ENCODE results near the gene RPE.
A peak's percentile ranks its signal among the peaks of the same experiment; 100 is the strongest.

RPE gene

DNA sequence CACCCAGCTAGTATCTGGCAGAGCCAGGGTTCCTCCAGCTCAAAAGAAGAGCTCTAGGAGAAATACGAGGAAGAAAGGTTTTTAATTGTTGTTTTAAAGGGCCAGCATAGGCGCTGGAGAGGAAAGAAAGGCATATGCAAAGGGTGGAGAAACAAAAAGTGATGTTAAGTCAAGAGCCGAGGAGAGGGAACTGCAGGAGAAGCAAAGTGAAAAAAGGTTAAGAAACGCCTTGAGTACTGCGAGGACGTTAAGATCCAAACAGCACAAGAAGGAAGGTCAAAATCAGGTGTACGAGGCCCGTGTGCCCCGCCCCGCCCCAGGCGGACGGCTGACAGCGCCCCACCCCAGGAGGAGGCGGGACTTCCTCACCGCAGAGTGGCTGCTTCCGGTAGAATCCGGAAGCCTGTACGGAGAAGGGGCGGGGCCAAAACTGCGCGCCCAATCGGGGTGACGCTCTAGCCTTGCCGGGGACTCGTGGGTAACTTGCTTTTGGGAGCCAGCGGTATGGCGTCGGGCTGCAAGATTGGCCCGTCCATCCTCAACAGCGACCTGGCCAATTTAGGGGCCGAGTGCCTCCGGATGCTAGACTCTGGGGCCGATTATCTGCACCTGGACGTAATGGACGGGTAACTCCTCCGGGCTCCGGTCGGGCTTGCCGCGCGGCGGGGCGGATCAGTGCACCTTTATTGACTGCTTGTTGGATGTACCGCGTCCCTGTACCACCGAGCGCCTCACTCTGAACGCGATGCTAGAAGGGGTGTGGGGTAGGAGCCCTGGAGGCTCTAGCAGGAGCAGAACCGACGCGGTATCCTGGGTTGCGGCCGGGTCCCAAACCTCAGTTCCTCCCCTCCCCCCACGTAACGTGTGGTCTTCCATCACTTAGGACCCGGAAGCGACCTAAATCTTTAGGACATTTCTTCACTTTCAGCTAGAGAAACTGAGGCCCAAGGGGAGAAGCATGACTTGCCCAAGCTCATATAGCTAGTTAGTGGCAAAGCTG, at the start of gene RPE:
TSS of gene RPE (plus strand) at position 481 of the 1,000 bp plus-strand sequence. CDS start at position 505, 24 bp downstream.
- DNase-seq: peak; percentile 92

DNA sequence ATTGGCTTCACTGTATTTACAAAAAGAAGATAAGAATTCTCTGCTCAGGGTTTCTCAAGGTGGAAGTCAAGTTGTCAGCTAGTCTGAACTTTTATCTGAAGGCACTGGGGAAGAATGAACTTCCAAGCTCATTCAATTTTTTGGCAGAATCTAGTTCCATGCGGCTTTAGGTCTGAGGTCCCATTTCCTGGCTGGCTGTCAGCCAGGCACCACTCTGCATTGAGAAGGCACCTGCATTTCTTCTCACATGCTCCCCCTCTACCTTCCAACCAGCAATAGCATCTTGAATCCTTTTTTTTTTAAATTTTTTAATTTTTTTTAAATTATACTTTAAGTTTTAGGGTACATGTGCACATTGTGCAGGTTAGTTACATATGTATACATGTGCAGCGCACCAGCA, 46.2 kb upstream of the RPE start:
- no peak for DNase-seq

DNA sequence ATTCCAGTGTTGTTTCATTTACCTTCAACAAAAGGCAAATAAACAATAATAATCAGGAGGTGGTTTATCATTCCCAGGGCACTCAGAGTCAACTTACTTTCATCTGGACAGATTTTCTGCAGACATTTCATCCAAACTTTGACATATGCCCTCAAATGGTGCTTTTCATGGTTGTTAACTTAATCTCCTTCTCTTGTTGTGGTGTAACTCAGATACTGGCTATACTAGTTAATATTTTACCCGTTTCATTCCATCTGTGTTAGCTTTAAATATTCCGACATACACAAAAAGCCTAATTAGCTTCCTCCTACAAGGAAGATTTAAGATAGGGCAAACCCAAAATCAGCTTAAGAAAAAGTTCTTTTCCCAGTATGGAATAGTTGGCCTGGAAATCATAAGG, 44.4 kb upstream of the RPE start:
- DNase-seq: no peak

DNA sequence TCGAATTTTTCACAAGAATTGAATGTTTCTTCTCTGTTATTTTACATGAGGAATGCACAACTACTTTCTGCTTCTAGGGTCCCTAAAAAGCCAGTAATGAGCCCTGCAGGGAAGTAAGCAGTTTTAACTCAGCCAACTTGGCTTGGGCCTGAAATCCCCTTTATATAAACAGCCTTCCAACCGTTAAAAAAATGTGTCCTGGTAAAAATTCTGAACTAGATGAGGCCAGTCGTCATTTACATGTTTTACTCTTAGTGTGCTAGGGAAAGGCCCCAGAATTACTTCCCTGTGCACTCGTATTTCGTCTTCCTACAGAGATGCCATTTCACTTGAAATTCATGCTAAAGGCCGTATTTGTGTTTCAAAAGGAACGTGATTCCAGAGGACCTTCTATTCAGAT, 42.4 kb upstream of the RPE start:
- no peak for DNase-seq

DNA sequence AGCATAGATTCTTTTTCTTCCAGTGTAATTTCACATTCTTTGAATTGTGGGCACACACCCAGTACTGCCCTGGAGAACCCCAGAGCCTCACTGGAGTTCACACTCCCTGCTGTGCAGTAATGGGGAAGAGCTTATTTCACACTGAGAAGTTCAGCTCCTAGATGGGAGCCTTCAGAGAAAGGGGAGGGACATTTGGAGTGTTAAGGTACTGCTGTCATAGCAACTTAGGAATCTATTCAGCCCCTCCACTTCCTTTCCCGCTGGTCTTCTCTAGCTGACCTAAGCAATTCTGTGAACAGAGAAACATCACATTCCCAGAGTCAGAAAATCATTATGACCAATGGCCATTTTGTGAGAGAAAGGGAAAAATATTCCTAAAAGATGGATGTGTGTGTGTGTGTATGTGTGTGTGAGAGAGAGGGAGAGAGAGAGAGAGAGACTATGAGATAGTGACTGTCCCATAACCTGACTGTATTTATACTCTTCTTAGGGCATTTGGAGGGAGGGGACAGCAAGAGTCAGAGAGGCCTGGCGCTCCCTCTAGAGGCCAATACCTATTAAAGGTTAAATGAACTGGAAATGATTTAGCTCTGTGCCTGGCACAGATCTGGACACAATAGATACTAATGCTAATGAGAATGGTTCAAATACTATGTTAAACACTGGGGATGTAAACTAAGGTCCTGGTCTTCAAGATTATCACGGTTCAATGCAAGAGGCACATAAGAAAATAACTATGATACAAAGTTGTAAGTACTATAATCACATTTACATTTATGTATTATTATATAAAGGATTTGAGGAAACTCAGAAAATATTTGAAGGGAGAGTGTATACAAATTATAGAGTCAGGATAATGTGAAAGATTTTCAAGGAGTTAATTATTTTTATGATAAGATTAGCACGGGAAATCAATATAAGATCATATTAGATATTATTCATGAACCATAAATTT, 41.5 kb upstream of the RPE start:
- DNase-seq: no peak

DNA sequence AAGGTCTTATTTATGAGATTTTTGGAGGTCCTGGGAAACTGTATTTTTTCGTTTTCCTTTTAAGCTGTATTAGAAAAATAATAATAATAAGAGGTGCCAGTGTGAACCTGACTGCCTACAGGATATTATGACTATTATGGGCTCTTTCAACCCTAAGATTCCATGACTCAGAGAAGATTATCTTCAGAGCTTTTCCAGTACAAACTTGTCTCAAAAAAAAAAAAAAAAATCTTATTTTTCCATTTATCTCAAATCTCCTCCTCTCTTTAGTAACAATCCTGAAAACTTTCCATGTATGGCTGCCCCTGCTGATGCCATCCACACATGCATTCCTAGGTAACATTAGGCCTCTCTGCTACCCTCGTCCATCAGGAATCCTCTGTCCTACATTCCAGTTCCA, 36.7 kb upstream of the RPE start:
- no peak for DNase-seq

DNA sequence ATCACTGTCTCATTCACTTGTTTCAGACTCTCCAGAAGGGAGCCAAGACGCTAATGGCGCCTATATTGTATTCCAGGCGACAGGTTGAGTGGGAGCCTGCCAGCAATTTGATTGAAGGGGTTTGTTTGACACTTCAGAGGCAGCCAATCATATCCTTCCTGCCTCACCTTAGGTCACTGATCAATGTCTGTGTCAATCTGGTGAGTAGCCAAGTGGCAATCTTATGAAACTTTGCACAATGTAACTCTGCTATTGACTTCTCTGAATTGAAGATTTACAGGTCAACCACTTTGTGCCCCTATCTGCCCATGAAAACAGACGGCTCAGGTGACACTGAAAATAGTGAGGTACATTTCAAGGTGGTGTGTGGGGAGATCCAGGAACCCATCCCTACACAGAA, 32.7 kb upstream of the RPE start:
- DNase-seq: no peak

DNA sequence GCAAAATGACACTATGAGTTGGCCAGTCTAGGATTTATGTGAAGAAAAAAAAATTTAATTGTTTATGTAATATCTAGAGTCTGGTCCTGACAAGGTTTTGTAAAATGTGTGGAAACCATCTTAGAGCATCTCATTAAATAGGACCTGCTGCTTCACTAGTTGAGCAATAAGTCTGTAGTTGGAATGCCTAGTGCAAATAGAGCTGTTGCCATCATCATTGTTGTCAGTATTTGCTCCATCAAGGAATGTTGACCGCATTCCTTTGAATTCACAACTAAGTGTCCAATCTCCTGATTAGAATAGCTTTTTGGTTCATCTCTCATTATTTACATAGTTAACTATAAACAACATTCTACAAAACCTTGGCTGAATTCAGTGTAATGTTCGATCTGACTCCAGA, 32.2 kb upstream of the RPE start:
- DNase-seq: no peak

DNA sequence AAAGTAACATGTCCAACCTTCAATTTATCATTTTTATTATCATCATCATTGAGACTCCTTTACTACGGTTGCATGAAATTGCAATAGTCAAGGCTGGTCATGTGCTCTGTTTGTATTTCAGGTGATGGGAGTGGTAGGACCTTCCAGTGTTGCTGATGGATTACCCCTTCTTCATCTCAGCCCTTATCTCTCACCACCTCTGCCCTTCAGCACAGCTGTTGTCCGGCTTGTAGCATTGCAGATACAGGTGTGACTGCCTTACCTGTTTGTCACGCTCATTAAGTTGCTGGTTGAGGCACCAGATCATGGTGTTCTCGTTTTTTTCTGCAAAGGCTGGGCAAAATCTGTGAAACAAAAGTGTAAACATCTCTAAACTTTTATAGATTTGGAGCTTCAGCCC, 31.7 kb upstream of the RPE start:
- no peak for DNase-seq

DNA sequence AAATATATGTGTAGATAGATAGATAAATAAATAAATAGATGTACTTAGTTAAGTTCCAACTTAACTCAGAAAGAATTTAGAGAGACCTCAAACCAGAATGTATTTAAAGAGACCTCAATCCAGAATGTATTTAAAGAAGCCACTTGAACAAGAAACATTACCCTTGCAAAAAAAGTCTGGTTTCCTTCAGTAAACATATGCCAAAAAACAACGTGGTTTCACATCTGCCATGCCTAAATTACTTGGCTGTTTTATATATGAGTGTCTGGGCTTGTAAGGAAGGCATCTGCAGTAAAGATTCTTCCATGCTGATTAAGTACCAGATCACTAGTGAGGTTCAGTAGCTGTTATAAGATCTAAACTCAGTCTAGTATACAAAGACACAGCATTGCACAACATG, 29.1 kb upstream of the RPE start:
- DNase-seq: no peak

DNA sequence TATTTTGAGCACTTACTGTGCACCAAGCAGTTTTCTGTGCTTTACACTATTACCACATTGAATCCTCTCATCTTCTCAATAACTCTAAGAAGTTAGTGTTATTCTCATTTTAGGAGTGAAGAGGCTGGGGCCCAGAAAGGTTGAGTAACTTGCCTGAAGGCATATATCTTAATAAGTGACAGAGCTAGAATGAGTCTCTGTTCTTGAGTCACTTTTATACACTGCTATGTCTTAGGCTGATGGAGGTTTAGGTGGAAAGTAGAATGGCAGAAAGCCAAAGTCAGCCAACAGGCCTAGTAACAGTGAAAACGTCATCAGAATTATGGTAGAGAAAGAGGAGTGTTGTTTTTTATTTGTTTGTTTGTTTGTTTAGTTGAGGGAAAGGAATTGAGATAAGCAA, 27.9 kb upstream of the RPE start:
- DNase-seq: no peak

DNA sequence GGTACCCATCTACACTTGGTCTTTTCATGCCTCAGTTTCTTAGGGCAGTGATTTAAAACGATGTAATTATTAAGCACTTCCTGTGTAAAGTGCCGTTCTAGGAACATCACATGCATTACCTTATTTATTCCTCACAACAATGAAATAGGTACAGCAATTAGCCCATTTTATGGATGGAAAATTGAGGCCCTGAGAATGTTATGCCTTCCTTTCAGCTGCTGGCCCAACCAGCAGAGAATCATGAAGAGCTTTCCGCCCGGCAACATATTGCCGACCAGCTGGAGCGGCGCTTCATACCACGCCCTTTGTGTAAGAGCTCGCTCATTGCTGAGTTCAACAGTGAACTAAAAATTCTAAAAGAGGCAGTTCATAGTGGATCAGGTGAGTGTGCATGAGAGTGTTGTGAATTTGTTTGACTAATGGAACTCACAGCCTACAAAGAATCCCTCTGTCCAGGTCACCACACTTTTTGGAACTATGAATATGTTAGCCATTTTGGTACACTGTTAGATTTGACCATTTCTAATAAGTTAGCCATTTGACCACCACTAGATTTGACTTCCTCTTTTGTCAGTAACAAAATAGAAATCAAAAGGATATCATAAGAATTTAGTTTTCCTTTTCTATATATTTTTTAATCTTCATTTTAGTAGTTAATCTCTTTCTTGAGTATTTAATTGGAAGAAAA, 25.6 kb upstream of the RPE start:
- no peak for DNase-seq

DNA sequence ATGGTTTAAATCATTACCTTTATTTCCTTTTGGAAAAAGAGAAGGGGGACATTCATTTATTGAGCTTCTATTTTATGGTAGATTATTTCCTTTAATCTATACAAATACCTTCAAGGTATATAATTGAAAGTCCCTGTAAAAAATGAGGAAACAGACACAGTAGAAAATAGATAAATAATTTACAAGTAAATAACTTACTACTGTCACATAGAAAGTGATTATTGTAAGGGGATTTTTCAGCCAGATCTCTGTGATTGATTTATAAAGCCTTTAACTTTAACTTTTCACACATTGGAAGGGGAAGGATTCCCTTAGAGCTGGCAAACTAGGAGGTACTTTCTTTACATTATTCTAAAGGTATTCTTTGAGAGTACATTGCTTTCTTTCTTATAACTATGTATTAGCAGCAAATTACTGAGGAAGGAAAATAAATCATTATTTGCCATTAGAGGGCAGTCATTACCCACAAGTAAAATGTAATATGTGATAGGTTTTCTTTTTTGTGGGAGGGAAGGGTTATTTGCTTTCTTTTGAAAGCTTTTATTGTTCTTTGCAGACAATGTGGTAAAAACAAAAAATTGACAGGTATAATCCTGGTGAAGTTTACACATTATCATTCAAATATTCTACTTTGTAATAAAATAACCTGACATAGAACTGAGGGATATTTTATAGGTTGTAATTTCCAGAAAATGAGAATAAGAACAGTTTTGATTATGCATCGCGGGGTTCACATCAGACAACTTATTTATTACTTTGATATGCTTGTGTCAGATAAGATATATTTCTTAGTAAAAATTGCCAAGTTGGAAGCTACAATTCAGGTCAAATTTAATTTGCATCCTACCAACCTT, 24.8 kb upstream of the RPE start:
- no peak for DNase-seq

DNA sequence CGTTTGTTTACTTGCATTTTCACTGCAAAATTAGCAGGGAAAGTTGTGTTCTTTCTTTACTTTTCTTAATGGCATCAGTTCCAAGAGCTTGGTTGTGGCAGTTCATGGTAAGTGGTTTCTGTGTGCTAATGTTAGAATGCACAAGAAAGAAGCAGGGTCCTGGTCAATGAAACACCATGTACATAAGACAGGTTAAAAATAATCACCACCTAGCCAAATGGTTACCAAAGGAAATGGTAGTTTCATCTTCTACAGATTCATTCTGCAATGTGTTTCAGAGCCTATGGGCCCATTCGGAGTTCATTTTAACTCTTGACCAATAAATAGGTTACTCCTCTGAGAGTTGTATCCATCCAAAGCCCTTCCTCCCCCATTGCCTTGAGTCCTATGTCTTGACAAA, 18.1 kb upstream of the RPE start:
- DNase-seq: no peak

DNA sequence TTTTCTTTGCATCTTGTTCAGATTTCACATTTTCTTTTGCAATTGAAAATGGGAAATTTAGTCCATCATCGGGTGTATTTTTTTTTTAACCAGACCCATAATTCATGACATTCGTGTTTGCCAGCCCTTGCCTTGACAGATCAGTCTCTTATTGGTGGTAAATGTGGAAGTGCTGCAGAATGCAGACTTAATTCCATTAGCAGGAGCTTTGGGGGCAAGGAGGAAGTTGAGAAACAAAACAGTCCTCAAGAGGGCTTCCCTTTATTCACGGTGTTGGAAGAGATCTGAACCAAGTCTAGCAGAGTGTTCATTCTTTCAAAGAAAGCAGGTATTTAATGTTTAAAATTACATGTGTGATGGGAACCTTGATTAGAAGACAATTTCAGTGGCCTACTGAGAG, 16.6 kb upstream of the RPE start:
- DNase-seq: no peak

DNA sequence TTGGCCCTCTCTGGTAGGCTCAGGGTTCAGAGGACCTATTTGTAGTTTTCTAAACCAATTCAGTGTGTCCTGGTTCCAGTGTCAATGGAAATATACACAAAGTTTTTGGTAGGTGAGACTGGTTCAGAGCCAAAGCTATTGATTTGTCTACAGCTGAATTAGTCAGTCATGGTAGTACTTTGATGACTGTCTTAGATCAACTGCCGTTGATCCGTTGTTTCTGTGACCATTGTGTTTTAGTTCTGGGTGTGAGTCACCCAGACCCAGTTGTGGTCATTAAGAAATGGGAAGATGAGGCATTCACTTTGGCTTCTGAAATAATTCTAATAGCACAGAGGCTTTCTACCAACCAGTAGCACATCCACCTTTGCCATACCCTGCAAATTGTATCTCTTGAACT, 16.0 kb upstream of the RPE start:
- DNase-seq: no peak

DNA sequence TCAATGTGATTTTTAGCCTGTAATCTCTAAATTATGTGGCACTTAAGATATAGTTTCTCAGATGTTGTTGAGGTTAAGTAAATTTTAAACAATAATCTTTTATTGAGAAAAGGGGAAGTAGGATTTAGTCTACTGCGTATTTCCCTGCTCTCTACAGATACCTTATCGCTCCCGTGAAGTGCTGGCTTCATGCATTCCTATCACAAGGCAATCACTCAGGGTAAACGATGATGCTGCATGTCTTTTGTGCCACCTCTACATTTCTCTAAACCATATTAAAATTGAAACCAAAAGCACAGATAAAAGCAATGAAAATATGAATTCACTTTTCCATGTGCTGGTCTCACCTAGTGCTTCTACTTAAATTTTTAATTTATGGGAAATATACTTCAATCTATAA, 14.4 kb upstream of the RPE start:
- DNase-seq: no peak

DNA sequence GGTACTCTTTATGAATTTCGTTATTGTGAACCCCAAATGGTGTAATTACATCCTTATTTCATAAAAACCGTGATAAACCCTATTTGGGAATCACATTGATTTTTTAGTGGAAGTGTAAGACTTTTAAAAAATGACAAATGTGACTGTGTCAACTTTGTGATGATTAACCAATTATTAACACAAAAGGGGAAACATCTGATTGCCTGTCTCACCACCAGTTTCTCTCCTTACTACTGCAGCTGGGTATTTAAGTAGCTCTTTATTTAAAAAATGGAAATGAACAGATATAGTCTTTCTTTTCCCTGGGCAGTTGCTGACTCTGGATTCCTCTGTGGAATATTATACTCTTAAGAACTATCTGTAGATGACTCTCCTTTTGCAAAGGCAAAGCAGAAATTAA, 11.6 kb upstream of the RPE start:
- no peak for DNase-seq

DNA sequence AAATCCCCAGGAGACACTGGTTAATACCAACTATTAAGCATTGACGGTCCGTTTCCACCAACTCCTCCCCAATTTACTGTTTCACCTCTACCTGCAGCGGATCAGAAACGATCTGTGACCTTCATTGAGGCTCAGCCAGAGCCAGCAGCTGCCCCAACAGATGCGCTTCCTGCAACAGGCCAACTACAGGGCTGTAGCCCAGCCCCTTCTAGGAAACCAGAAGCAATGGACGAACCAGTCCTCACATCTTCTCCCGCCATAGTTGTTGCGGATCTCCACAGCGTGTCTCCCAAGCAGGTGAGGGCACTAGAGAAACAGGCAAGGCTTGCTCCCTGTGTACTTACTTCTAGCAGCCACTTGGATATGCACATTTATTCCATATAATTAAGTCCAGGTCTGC, 8.5 kb upstream of the RPE start:
- no peak for DNase-seq

DNA sequence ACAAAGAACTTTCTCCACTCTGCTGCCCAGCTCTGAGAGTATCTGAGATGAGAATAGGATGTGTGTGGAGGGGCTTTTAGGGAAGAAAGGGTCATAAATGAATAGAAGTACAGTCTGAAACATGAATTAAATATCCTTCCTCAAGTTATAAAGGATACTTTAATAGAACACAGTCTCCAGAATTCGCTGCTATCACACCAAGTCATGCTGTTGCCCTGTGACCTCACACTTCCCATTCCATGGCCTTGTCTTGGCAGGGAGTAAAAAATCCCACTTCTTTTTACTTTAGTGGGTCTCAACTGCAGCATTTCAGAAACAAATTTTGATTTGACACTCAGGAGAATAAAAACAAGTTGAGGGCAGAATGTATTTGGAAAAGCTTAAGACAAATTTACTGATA, 3.8 kb upstream of the RPE start:
- DNase-seq: no peak

DNA sequence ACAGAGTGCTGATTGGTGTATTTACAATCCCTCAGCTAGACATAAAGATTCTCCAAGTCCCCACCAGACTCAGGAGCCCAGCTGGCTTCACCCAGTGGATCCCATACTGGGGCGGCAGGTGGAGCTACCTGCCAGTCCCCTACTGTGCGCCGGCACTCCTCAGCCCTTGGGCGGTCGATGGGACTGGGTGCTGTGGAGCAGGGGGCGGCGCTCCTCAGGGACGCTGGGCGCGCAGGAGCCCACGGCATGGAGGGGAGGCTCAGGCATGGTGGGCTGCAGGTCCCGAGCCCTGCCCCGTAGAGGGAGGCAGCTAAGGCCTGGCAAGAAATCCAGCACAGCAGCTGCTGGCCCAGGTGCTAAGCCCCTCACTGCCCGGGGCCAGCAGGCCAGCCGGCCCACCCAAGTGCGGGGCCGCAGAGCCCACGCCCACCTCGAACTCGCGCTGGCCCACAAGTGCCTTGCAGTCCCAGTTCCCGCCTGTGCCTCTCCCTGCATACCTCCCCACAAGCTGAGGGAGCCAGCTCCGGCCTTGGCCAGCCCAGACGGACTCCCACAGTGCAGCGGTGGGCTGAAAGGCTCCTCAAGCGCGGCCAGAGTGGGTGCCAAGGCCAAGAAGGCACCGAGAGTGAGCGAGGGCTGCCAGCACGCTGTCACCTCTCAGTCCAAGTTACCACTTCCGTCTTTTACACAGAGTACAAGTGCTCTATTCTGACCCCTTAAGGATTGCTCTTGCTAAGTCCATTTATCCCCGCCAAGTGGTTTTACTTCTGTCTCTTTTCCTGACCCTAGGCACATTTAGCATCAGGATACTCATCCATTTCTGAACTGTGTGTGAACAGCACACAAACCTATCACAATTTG, 1.7 kb upstream of the RPE start:
- no peak for DNase-seq
